GM19463 (cell line): ENCODE data around the gene CHID1.

Experiments
- ATAC-seq: cut with Tn5 transposase; IDR thresholded peaks from one replicate; pipeline ENCODE4 v1.9.1; 2021; ENCODE audit warnings: mild to moderate bottlenecking, moderate library complexity; ENCODE audit not compliant: unreplicated experiment

The CHID1 gene

GRCh38 chr11:910589-911030 is at the start of gene CHID1:
Gene CHID1 (minus strand): TSS chr11:910810. CDS start chr11:904816, 5,994 bp downstream.
- peak; percentile 93 for ATAC-seq

- ATAC-seq: no peak
Measured at GRCh38 chr11:959608-960007, 49.0 kb upstream of the CHID1 start.

GRCh38 chr11:959027-959426 is 48.4 kb upstream of the CHID1 start:
- no peak for ATAC-seq

- ATAC-seq: no peak
Measured at GRCh38 chr11:958101-958500, 47.5 kb upstream of the CHID1 start.

GRCh38 chr11:957212-957920 is 46.8 kb upstream of the CHID1 start:
- ATAC-seq: no peak

- ATAC-seq: no peak
Measured at GRCh38 chr11:955154-956063, 44.8 kb upstream of the CHID1 start.

GRCh38 chr11:954392-955153 is 44.0 kb upstream of the CHID1 start:
- no peak for ATAC-seq

GRCh38 chr11:953512-953911 is 42.9 kb upstream of the CHID1 start:
- ATAC-seq: no peak

- ATAC-seq: no peak
Measured at GRCh38 chr11:952406-953385, 42.1 kb upstream of the CHID1 start.

- no peak for ATAC-seq
Measured at GRCh38 chr11:951507-951906, 40.9 kb upstream of the CHID1 start.

GRCh38 chr11:947744-948143 is 37.1 kb upstream of the CHID1 start:
- no peak for ATAC-seq

- ATAC-seq: no peak
Measured at GRCh38 chr11:945986-946385, 35.4 kb upstream of the CHID1 start.

- ATAC-seq: no peak
Measured at GRCh38 chr11:944711-945470, 34.3 kb upstream of the CHID1 start.

GRCh38 chr11:942823-943222 is 32.2 kb upstream of the CHID1 start:
- ATAC-seq: no peak

- no peak for ATAC-seq
Measured at GRCh38 chr11:940496-941135, 30.0 kb upstream of the CHID1 start.

- ATAC-seq: no peak
Measured at GRCh38 chr11:937841-938261, 27.2 kb upstream of the CHID1 start.

GRCh38 chr11:936199-936598 is 25.6 kb upstream of the CHID1 start:
- ATAC-seq: no peak

GRCh38 chr11:934527-934926 is 23.9 kb upstream of the CHID1 start:
- no peak for ATAC-seq

- ATAC-seq: no peak
Measured at GRCh38 chr11:933936-934335, 23.3 kb upstream of the CHID1 start.
